ENCODE data around the gene PHACTR1. TPM values are rescaled to one million over a fixed set of nuclear protein-coding genes. Genes with fewer than 3 reads are reported as not detected.

Gene PHACTR1
- total and polyA plus RNA-seq, 4 experiments from 2014 or later, result 0.03 to 0.44 (median 0.42) TPM

- no peak overlapping the region for H3K4me3 ChIP-seq (ENCODE audit: low read length in 2 of 2)
- ChIA-PET CTCF (ENCODE audit: partially characterized antibody) (no interaction called here), POLR2A (ENCODE audit: partially characterized antibody) (no interaction called here)
- no peak overlapping the region for H3K27ac ChIP-seq (ENCODE audit: low read depth, low read length)
- no peak overlapping the region for H3K27ac Mint-ChIP-seq
- peaks cover 0 to 4% (median 3%) of the 10 kb centered on the region in 4 donors for H3K4me1 Mint-ChIP-seq
- H3K9me3 ChIP-seq (ENCODE audit: control insufficient read depth in 1 of 2, low read length in 2 of 2), result no peaks in the 10 kb centered on the region
- H3K36me3 ChIP-seq (ENCODE audit: insufficient read depth, low read length), result no peaks in the 10 kb centered on the region
- peaks cover 0 to 13% of the 10 kb centered on the region in 2 donors for H3K36me3 Mint-ChIP-seq
- intact Hi-C loops (cut with micrococcal nuclease), result no loop called here
- DNase-seq, result no peak
- H3K27me3 ChIP-seq (ENCODE audit: insufficient read depth, low read length), result no peaks in the 10 kb centered on the region
- peaks cover 0 to 1% (median 0%) of the 10 kb centered on the region in 8 donors for H3K9me3 Mint-ChIP-seq
- peaks cover 0 to 2% of the 10 kb centered on the region in 2 donors for H3K27me3 Mint-ChIP-seq
- no peak overlapping the region for H3K4me3 Mint-ChIP-seq
- no peaks in the 10 kb centered on the region for H3K4me1 ChIP-seq (ENCODE audit: insufficient read depth, low read length)
Measured at GRCh38 chr6:13262302-13263230, 546.0 kb downstream of the PHACTR1 start.

GRCh38 chr6:13263669-13264068 is 547.1 kb downstream of the PHACTR1 start:
- Mint-ChIP-seq H3K9me3 (no peaks in the 10 kb centered on the region), H3K27me3 (peaks cover 0 to 2% of the 10 kb centered on the region in 2 donors), H3K4me3 (no peak overlapping the region), H3K27ac (no peak overlapping the region), H3K36me3 (peaks cover 0 to 13% of the 10 kb centered on the region in 2 donors), H3K4me1 (peaks cover 0 to 4% (median 3%) of the 10 kb centered on the region in 4 donors)
- Histone ChIP-seq H3K4me1 (ENCODE audit: insufficient read depth, low read length) (no peaks in the 10 kb centered on the region), H3K9me3 (ENCODE audit: control insufficient read depth in 1 of 2, low read length in 2 of 2) (no peaks in the 10 kb centered on the region), H3K4me3 (ENCODE audit: low read length in 2 of 2) (no peak overlapping the region), H3K27ac (ENCODE audit: low read depth, low read length) (no peak overlapping the region), H3K27me3 (ENCODE audit: insufficient read depth, low read length) (no peaks in the 10 kb centered on the region), H3K36me3 (ENCODE audit: insufficient read depth, low read length) (no peaks in the 10 kb centered on the region)
- POLR2A ChIA-PET (ENCODE audit: partially characterized antibody), result no interaction called here
- intact Hi-C loops (cut with micrococcal nuclease), result no loop called here
- no peak for DNase-seq
- CTCF ChIA-PET (ENCODE audit: partially characterized antibody), result no interaction called here

- H3K4me1 ChIP-seq (ENCODE audit: insufficient read depth, low read length), result no peaks in the 10 kb centered on the region
- Mint-ChIP-seq H3K9me3 (no peaks in the 10 kb centered on the region), H3K36me3 (peaks cover 0 to 13% of the 10 kb centered on the region in 2 donors), H3K4me3 (no peak overlapping the region), H3K4me1 (peaks cover 0 to 4% (median 2%) of the 10 kb centered on the region in 4 donors), H3K27me3 (peaks cover 0 to 2% of the 10 kb centered on the region in 2 donors), H3K27ac (no peak overlapping the region)
- ChIA-PET CTCF (ENCODE audit: partially characterized antibody) (no interaction called here), POLR2A (ENCODE audit: partially characterized antibody) (no interaction called here)
- H3K36me3 ChIP-seq (ENCODE audit: insufficient read depth, low read length), result no peaks in the 10 kb centered on the region
- intact Hi-C loops (cut with micrococcal nuclease), result no loop called here
- no peaks in the 10 kb centered on the region for H3K9me3 ChIP-seq (ENCODE audit: control insufficient read depth in 1 of 2, low read length in 2 of 2)
- no peak for DNase-seq
- no peaks in the 10 kb centered on the region for H3K27me3 ChIP-seq (ENCODE audit: insufficient read depth, low read length)
- H3K27ac ChIP-seq (ENCODE audit: low read depth, low read length), result no peak overlapping the region
- H3K4me3 ChIP-seq (ENCODE audit: low read length in 2 of 2), result no peak overlapping the region
Measured at GRCh38 chr6:13267142-13267651, 550.6 kb downstream of the PHACTR1 start.

GRCh38 chr6:13268913-13269518 is 552.4 kb downstream of the PHACTR1 start:
- Histone ChIP-seq H3K36me3 (ENCODE audit: insufficient read depth, low read length) (no peaks in the 10 kb centered on the region), H3K27ac (ENCODE audit: low read depth, low read length) (no peak overlapping the region), H3K9me3 (ENCODE audit: control insufficient read depth in 1 of 2, low read length in 2 of 2) (no peaks in the 10 kb centered on the region), H3K4me3 (ENCODE audit: low read length in 2 of 2) (no peak overlapping the region), H3K27me3 (ENCODE audit: insufficient read depth, low read length) (no peaks in the 10 kb centered on the region), H3K4me1 (ENCODE audit: insufficient read depth, low read length) (peaks cover 11% of the 10 kb centered on the region)
- Mint-ChIP-seq H3K4me3 (no peak overlapping the region), H3K4me1 (peaks cover 7 to 18% (median 13%) of the 10 kb centered on the region in 4 donors), H3K27ac (no peak overlapping the region), H3K36me3 (peaks cover 0 to 13% of the 10 kb centered on the region in 2 donors), H3K9me3 (no peaks in the 10 kb centered on the region), H3K27me3 (no peaks in the 10 kb centered on the region)
- POLR2A ChIA-PET (ENCODE audit: partially characterized antibody), result no interaction called here
- no peak for DNase-seq
- intact Hi-C loops (cut with micrococcal nuclease), result no loop called here
- CTCF ChIA-PET (ENCODE audit: partially characterized antibody), result no interaction called here

GRCh38 chr6:13272131-13273046 is 555.8 kb downstream of the PHACTR1 start:
- Histone ChIP-seq H3K36me3 (ENCODE audit: insufficient read depth, low read length) (no peaks in the 10 kb centered on the region), H3K4me3 (ENCODE audit: low read length in 2 of 2) (no peak overlapping the region), H3K27me3 (ENCODE audit: insufficient read depth, low read length) (no peaks in the 10 kb centered on the region), H3K9me3 (ENCODE audit: control insufficient read depth in 1 of 2, low read length in 2 of 2) (no peaks in the 10 kb centered on the region), H3K4me1 (ENCODE audit: insufficient read depth, low read length) (peaks cover 17% of the 10 kb centered on the region), H3K27ac (ENCODE audit: low read depth, low read length) (no peak overlapping the region)
- DNase-seq, result no peak
- ChIA-PET CTCF (ENCODE audit: partially characterized antibody) (no interaction called here), POLR2A (ENCODE audit: partially characterized antibody) (no interaction called here)
- H3K36me3 Mint-ChIP-seq, result no peaks in the 10 kb centered on the region
- intact Hi-C loops (cut with micrococcal nuclease), result no loop called here
- no peaks in the 10 kb centered on the region for H3K9me3 Mint-ChIP-seq
- H3K27ac Mint-ChIP-seq, result peak overlapping the region in 2 of 7 donors; percentile 32 to 60
- peaks cover 12 to 32% (median 19%) of the 10 kb centered on the region in 4 donors for H3K4me1 Mint-ChIP-seq
- no peaks in the 10 kb centered on the region for H3K27me3 Mint-ChIP-seq
- H3K4me3 Mint-ChIP-seq, result no peak overlapping the region

GRCh38 chr6:13273202-13273930 is 556.8 kb downstream of the PHACTR1 start:
- Histone ChIP-seq H3K36me3 (ENCODE audit: insufficient read depth, low read length) (no peaks in the 10 kb centered on the region), H3K27ac (ENCODE audit: low read depth, low read length) (no peak overlapping the region), H3K4me1 (ENCODE audit: insufficient read depth, low read length) (peaks cover 17% of the 10 kb centered on the region), H3K4me3 (ENCODE audit: low read length in 2 of 2) (peak overlapping the region in 1 of 2 donors; percentile 45), H3K9me3 (ENCODE audit: control insufficient read depth in 1 of 2, low read length in 2 of 2) (no peaks in the 10 kb centered on the region), H3K27me3 (ENCODE audit: insufficient read depth, low read length) (no peaks in the 10 kb centered on the region)
- Mint-ChIP-seq H3K9me3 (no peaks in the 10 kb centered on the region), H3K4me1 (peaks cover 12 to 36% (median 19%) of the 10 kb centered on the region in 4 donors), H3K4me3 (peak overlapping the region in 7 of 8 donors; percentile 77 to 86 (median 84)), H3K27ac (peak overlapping the region in 5 of 7 donors; percentile 5 to 85 (median 19)), H3K36me3 (no peaks in the 10 kb centered on the region), H3K27me3 (no peaks in the 10 kb centered on the region)
- POLR2A ChIA-PET (ENCODE audit: partially characterized antibody), result no interaction called here
- intact Hi-C loops (cut with micrococcal nuclease), result no loop called here
- no peak for DNase-seq
- CTCF ChIA-PET (ENCODE audit: partially characterized antibody), result no interaction called here

Data from CD4-positive, alpha-beta memory T cell (primary cell).